A673 (cell line): Measurements from ENCODE around the gene CFHR1.

Source experiments
- CTCF ChIP-seq: fragments of 300-800, 200-600 bp; sonication (generic); conservative IDR thresholded peaks from 2 replicates; pipeline ENCODE4 v1.5.1; 2017; ENCODE audit warnings: low read depth, mild to moderate bottlenecking, antibody characterized with exemption, low read length, moderate library complexity, mixed read lengths
- EZH2 ChIP-seq: fragments of 200-600 bp; sonication (generic); IDR thresholded peaks from 2 replicates; pipeline ENCODE4 v1.6.1; 2017; ENCODE audit warnings: borderline replicate concordance, low read depth, mild to moderate bottlenecking, mixed read lengths, antibody characterized with exemption, low read length; ENCODE audit not compliant: poor library complexity, severe bottlenecking

DNA sequence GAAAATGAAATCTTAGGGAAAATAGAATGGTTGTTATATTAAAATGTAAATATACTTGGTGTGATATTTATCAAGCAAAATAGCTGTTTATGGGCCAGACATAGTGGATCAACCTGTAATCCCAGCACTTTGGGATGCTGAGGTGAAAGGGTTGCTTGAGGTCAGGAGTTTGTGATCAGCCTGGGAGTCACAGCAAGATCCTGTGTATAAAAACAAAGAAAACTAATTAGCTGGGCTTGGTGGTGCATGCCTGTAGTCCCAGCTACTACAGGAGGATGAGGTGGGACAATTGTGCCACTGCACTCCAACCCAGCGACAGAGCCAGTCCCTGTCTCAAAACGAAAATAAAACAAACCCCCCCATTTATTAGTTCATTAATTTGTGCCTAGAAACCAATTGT lies 21.6 kb upstream of the CFHR1 start:
- TF ChIP-seq CTCF (no peak), EZH2 (no peak)
